Astrocyte (in vitro differentiated cells and primary cell): Measurements from ENCODE around the gene CNTN5. TPM values are rescaled to one million over a fixed set of nuclear protein-coding genes. Genes with fewer than 3 reads are reported as not detected.

Experiments
- DNase-seq: peaks from one replicate; pipeline ENCODE4 v3.0.0-alpha.2; 2010; ENCODE audit warnings: low read depth
- FAIRE-seq: peaks from 2 replicates; lab custom pipeline; 2011; peaks lifted over from hg19 to GRCh38; lab: Jason Lieb, UNC
- H2AFZ ChIP-seq: 2 replicates; pipeline ENCODE4 v1.6.0; 2012; ENCODE audit warnings: low read depth, low read length, inconsistent platforms
- H3K27ac ChIP-seq: 2 replicates; pipeline ENCODE4 v1.5.1; 2011; ENCODE audit warnings: low read depth, low read length, inconsistent platforms
- H3K27me3 ChIP-seq: 2 replicates; pipeline ENCODE4 v1.6.0; 2011; ENCODE audit warnings: low read length, inconsistent platforms; ENCODE audit not compliant: insufficient read depth
- H3K36me3 ChIP-seq: 2 replicates; pipeline ENCODE4 v1.5.1; 2011; ENCODE audit warnings: low read length, inconsistent platforms; ENCODE audit not compliant: insufficient read depth
- H3K4me1 ChIP-seq: 2 replicates; pipeline ENCODE4 v1.5.1; 2011; ENCODE audit warnings: low read length, inconsistent platforms; ENCODE audit not compliant: insufficient read depth
- H3K4me2 ChIP-seq: 2 replicates; pipeline ENCODE4 v1.6.0; 2012; ENCODE audit warnings: low read length, inconsistent platforms
- H3K4me3 ChIP-seq: 2 replicates; pipeline ENCODE4 v1.5.1; 2011; ENCODE audit warnings: low read depth, mild to moderate bottlenecking, low read length, inconsistent platforms; ENCODE audit not compliant: insufficient read depth
- H3K79me2 ChIP-seq: 2 replicates; pipeline ENCODE4 v1.6.0; 2012; ENCODE audit warnings: mild to moderate bottlenecking, low read length, inconsistent platforms; ENCODE audit not compliant: insufficient read depth
- H3K9ac ChIP-seq: 2 replicates; pipeline ENCODE4 v1.6.0; 2012; ENCODE audit warnings: mild to moderate bottlenecking, low read length, inconsistent platforms
- H3K9me3 ChIP-seq: 2 replicates; pipeline ENCODE4 v1.5.1; 2012; ENCODE audit warnings: low read depth, mild to moderate bottlenecking, low read length, inconsistent platforms; ENCODE audit not compliant: insufficient read depth
- H4K20me1 ChIP-seq: 2 replicates; pipeline ENCODE4 v1.6.0; 2012; ENCODE audit warnings: low read length, inconsistent platforms; ENCODE audit not compliant: insufficient read depth
- H3K27ac Mint-ChIP-seq: one replicate; pipeline ENCODE4 v1.8.0; 2021; ENCODE audit warnings: mild to moderate bottlenecking, mixed read lengths; ENCODE audit not compliant: unreplicated experiment
- H3K27me3 Mint-ChIP-seq: one replicate; pipeline ENCODE4 v1.8.0; 2021; ENCODE audit warnings: low read depth, mixed read lengths; ENCODE audit not compliant: unreplicated experiment
- H3K36me3 Mint-ChIP-seq: one replicate; pipeline ENCODE4 v1.8.0; 2021; ENCODE audit warnings: low read depth, mixed read lengths; ENCODE audit not compliant: unreplicated experiment
- H3K4me1 Mint-ChIP-seq: one replicate; pipeline ENCODE4 v1.8.0; 2021; ENCODE audit warnings: low read depth, mixed read lengths; ENCODE audit not compliant: unreplicated experiment
- H3K4me3 Mint-ChIP-seq: one replicate; pipeline ENCODE4 v1.8.0; 2021; ENCODE audit warnings: mild to moderate bottlenecking, moderate library complexity, mixed read lengths; ENCODE audit not compliant: unreplicated experiment
- H3K9me3 Mint-ChIP-seq: one replicate; pipeline ENCODE4 v1.8.0; 2021; ENCODE audit warnings: mild to moderate bottlenecking, mixed read lengths; ENCODE audit not compliant: unreplicated experiment
- CTCF ChIP-seq: IDR thresholded peaks from 2 replicates; pipeline ENCODE4 v1.5.1; 2011; ENCODE audit warnings: low read depth, mild to moderate bottlenecking, inconsistent platforms, low read length, moderate library complexity; ENCODE audit not compliant: insufficient read depth
- EZH2 ChIP-seq: IDR thresholded peaks from 2 replicates; pipeline ENCODE4 v1.6.1; 2012; ENCODE audit warnings: mild to moderate bottlenecking, low read length, inconsistent platforms; ENCODE audit not compliant: insufficient read depth
- total RNA-seq: library from RNA; stranded (reverse); gene quantifications from 2 replicates; pipeline ENCODE4 v1.2.1, GENCODE V29; 2021

The CNTN5 gene
- total RNA-seq, 1 donor from 2014 or later: 1.1 TPM

- no peak for DNase-seq
- no peak overlapping the region for H2AFZ ChIP-seq
- no peaks in the 10 kb centered on the region for H3K4me1 Mint-ChIP-seq
Observed at GRCh38 chr11:99592266-99592665, 571.5 kb downstream of the CNTN5 start.

DNA sequence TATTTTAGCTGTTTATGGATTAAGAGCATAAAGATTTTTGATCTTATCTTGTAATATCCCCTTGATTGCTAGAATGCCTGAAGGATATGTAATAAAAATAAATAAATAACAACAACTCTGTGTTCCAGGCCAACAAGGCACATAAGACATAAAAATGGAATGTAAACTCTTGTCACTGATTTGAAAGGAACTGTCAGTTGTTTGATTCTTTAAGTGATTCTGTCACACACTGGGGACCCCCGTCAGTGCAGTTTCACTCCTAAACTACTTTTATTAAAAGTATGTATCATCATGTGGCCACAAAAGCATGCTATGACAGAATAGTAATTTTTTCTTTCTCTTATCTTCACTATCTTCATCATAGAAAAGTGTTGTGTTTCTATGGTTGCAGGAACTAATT is 572.4 kb downstream of the CNTN5 start:
- no peak for FAIRE-seq
- H3K79me2 ChIP-seq: no peaks in the 10 kb centered on the region

More at GRCh38 chr11:99592266-99592665, 571.5 kb downstream of the CNTN5 start:
- no peaks in the 10 kb centered on the region for H3K9me3 Mint-ChIP-seq
- Histone ChIP-seq H3K27me3 (no peaks in the 10 kb centered on the region), H3K4me1 (no peaks in the 10 kb centered on the region), H3K79me2 (no peaks in the 10 kb centered on the region), H4K20me1 (no peaks in the 10 kb centered on the region), H3K4me3 (no peak overlapping the region), H3K9me3 (no peaks in the 10 kb centered on the region), H3K4me2 (no peak overlapping the region), H3K9ac (no peak overlapping the region), H3K27ac (no peak overlapping the region), H3K36me3 (no peaks in the 10 kb centered on the region)
- no peak for TF ChIP-seq CTCF
- no peak for TF ChIP-seq EZH2
- no peak overlapping the region for H3K27ac Mint-ChIP-seq
- H3K36me3 Mint-ChIP-seq: no peaks in the 10 kb centered on the region
- H3K27me3 Mint-ChIP-seq: no peaks in the 10 kb centered on the region
- FAIRE-seq: no peak
- no peak overlapping the region for H3K4me3 Mint-ChIP-seq

More for the DNA sequence above, 572.4 kb downstream of the CNTN5 start:
- TF ChIP-seq EZH2 (no peak), CTCF (no peak)
- Mint-ChIP-seq H3K4me3 (no peak overlapping the region), H3K27ac (no peak overlapping the region), H3K4me1 (peaks cover 4% of the 10 kb centered on the region), H3K36me3 (no peaks in the 10 kb centered on the region), H3K9me3 (no peaks in the 10 kb centered on the region), H3K27me3 (no peaks in the 10 kb centered on the region)
- Histone ChIP-seq H3K4me1 (no peaks in the 10 kb centered on the region), H3K9ac (no peak overlapping the region), H3K36me3 (no peaks in the 10 kb centered on the region), H3K27me3 (no peaks in the 10 kb centered on the region), H3K4me3 (no peak overlapping the region), H3K9me3 (no peaks in the 10 kb centered on the region), H4K20me1 (no peaks in the 10 kb centered on the region), H3K27ac (no peak overlapping the region), H2AFZ (no peak overlapping the region), H3K4me2 (no peak overlapping the region)
- DNase-seq: no peak
